ENCODE measurements around the gene TMEM97. TPM values are rescaled to one million over a fixed set of nuclear protein-coding genes. Genes with fewer than 3 reads are reported as not detected.
A peak's percentile ranks its signal among the peaks of the same experiment; 100 is the strongest.

TMEM97 gene
- total and polyA plus RNA-seq, 9 of the 15 experiments (the other 6 are each of a cell fraction or from before 2014, with no cell fraction given): 34.6 to 121 (median 76.0) TPM

DNA sequence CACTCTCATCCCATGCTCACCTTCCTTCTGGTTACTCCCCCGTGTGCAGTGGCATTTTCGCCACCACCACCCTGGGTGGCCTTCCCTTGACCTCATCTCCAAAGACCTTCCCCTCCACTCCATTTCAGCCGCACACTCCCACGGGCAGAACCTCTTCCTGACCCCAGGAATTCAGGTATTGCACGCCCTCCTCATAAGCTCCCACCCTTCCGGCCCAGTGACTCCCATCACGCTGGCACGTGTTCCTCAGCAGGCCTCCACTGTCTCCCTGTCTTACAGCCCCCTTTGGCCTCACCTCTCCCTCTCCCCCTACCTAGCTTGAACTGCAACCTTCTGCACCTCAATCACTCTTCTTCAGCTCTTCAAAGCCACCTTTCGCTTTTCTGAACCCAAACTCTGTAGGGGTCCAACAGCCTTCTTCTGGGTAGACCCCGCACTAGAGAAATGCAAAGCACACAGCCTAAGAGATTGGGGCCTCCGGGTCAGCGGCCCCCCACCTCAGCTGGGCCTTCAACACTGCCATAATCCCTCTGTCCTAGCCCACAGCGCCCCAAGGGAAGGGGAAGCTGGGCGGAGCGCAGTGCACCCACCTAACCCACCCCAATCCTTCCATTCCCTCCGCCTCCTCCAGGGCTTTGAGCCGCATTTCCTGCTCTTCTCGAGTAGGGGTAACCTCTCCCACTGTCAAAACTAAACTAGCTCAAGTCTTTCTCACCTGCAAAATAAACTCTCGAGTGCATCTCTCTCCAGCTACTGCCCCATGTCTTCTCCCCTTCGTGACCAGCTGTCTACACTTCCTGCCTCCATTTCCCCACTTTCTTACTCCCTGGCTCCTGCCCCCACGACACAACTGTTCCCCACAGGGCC lies 1.7 kb upstream of the TMEM97 start (continued):
- TF ChIP-seq CBX8 (IDR thresholded peaks at IDR 0.05; ENCODE audit: borderline replicate concordance, extremely low read depth, low read depth, low read length, poor library complexity, severe bottlenecking): no peak
- TF ChIP-seq POLR2A (conservative IDR thresholded peaks at IDR 0.05): 0 out of 2 replicates have a peak, but pooled peaks have one; percentile 1
- TF ChIP-seq NFYB (IDR thresholded peaks at IDR 0.05; ENCODE audit: extremely low read depth, insufficient read length): no peak
- no peak for TF ChIP-seq ZFPM2 (CRISPR knock-in tag; IDR thresholded peaks at IDR 0.05)
- TF ChIP-seq, protein P1, sequence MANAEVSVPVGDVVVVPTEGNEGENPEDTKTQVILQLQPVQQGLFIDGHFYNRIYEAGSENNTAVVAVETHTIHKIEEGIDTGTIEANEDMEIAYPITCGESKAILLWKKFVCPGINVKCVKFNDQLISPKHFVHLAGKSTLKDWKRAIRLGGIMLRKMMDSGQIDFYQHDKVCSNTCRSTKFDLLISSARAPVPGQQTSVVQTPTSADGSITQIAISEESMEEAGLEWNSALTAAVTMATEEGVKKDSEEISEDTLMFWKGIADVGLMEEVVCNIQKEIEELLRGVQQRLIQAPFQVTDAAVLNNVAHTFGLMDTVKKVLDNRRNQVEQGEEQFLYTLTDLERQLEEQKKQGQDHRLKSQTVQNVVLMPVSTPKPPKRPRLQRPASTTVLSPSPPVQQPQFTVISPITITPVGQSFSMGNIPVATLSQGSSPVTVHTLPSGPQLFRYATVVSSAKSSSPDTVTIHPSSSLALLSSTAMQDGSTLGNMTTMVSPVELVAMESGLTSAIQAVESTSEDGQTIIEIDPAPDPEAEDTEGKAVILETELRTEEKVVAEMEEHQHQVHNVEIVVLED (CRISPR knock-in tag; IDR thresholded peaks at IDR 0.05): no peak
- TF ChIP-seq, protein P2, sequence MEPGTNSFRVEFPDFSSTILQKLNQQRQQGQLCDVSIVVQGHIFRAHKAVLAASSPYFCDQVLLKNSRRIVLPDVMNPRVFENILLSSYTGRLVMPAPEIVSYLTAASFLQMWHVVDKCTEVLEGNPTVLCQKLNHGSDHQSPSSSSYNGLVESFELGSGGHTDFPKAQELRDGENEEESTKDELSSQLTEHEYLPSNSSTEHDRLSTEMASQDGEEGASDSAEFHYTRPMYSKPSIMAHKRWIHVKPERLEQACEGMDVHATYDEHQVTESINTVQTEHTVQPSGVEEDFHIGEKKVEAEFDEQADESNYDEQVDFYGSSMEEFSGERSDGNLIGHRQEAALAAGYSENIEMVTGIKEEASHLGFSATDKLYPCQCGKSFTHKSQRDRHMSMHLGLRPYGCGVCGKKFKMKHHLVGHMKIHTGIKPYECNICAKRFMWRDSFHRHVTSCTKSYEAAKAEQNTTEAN (CRISPR knock-in tag; IDR thresholded peaks at IDR 0.05): no peak
- no peak for TF ChIP-seq RHOXF2B (CRISPR knock-in tag; conservative IDR thresholded peaks at IDR 0.05)
- TF ChIP-seq, protein P3, sequence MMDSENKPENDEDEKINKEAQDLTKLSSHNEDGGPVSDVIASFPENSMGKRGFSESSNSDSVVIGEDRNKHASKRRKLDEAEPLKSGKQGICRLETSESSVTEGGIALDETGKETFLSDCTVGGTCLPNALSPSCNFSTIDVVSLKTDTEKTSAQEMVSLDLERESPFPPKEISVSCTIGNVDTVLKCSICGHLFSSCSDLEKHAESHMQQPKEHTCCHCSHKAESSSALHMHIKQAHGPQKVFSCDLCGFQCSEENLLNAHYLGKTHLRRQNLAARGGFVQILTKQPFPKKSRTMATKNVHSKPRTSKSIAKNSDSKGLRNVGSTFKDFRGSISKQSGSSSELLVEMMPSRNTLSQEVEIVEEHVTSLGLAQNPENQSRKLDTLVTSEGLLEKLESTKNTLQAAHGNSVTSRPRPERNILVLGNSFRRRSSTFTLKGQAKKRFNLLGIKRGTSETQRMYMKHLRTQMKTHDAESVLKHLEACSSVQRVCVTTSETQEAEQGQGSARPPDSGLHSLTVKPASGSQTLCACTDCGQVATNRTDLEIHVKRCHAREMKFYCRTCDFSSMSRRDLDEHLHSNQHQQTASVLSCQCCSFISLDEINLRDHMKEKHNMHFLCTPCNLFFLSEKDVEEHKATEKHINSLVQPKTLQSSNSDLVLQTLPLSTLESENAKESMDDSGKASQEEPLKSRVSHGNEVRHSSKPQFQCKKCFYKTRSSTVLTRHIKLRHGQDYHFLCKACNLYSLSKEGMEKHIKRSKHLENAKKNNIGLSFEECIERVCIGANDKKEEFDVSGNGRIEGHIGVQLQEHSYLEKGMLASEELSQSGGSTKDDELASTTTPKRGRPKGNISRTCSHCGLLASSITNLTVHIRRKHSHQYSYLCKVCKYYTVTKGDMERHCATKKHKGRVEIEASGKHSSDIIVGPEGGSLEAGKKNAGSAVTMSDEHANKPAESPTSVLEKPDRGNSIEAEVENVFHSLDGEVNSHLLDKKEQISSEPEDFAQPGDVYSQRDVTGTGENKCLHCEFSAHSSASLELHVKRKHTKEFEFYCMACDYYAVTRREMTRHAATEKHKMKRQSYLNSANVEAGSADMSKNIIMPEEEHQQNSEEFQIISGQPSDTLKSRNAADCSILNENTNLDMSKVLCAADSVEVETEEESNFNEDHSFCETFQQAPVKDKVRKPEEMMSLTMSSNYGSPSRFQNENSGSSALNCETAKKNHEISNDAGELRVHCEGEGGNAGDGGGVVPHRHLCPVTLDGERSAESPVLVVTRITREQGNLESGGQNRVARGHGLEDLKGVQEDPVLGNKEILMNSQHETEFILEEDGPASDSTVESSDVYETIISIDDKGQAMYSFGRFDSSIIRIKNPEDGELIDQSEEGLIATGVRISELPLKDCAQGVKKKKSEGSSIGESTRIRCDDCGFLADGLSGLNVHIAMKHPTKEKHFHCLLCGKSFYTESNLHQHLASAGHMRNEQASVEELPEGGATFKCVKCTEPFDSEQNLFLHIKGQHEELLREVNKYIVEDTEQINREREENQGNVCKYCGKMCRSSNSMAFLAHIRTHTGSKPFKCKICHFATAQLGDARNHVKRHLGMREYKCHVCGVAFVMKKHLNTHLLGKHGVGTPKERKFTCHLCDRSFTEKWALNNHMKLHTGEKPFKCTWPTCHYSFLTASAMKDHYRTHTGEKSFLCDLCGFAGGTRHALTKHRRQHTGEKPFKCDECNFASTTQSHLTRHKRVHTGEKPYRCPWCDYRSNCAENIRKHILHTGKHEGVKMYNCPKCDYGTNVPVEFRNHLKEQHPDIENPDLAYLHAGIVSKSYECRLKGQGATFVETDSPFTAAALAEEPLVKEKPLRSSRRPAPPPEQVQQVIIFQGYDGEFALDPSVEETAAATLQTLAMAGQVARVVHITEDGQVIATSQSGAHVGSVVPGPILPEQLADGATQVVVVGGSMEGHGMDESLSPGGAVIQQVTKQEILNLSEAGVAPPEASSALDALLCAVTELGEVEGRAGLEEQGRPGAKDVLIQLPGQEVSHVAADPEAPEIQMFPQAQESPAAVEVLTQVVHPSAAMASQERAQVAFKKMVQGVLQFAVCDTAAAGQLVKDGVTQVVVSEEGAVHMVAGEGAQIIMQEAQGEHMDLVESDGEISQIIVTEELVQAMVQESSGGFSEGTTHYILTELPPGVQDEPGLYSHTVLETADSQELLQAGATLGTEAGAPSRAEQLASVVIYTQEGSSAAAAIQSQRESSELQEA (IDR thresholded peaks at IDR 0.05; ENCODE audit: low read depth): no peak
- TF ChIP-seq ZNF592 (IDR thresholded peaks at IDR 0.05): peak; percentile 91; the same call in 1 of the 2 replicates
- no peak for TF ChIP-seq TAF9B (IDR thresholded peaks at IDR 0.05; ENCODE audit: partially characterized antibody)

All from K562 (cell line).